ENCODE measurements around the gene PLA2G3. TPM values are rescaled to one million over a fixed set of nuclear protein-coding genes. Genes with fewer than 3 reads are reported as not detected.
"Not testable (repeated sequence)": the region's sequence is repeated elsewhere in the genome, so short reads cannot be mapped to it uniquely, and the experiment has no call there.

Gene PLA2G3
- total and polyA plus RNA-seq, 12 donors = 0.01 TPM; not detected in 11

GRCh38 chr22:31099386-31099785 lies 40.9 kb downstream of the PLA2G3 start:
- no peaks in the 10 kb centered on the region for H3K9me3 ChIP-seq
- no peak for ATAC-seq
- intact Hi-C loops (cut with DNase I) = loop anchor here in 3 of 10 donors (10.0 kb wide), 2 partner anchors 45 to 115 kb away; partner anchors contain the start of genes PLA2G3 (in 2 of the 3) and LIMK2 (in 1 of the 3)
- WGBS, 2 donors = 89 to 90% methylated on average over 6 of the region's 6 CpGs
- H3K4me1 ChIP-seq = peaks cover 0 to 73% (median 36%) of the 10 kb centered on the region in 9 donors
- TF ChIP-seq CTCF (IDR thresholded peaks at IDR 0.05) = no peak
- peaks cover 0 to 100% (median 90%) of the 10 kb centered on the region in 9 donors for H3K36me3 ChIP-seq
- H3K27ac ChIP-seq = peak overlapping the region in 4 of 10 donors; percentile 33 to 61 (median 51)
- no peak for DNase-seq
- no peaks in the 10 kb centered on the region for H3K27me3 ChIP-seq
- no peak overlapping the region for H3K4me3 ChIP-seq

GRCh38 chr22:31098632-31099110 lies 41.6 kb downstream of the PLA2G3 start:
- Histone ChIP-seq H3K27me3 (no peaks in the 10 kb centered on the region), H3K27ac (peak overlapping the region in 4 of 10 donors; percentile 33 to 61 (median 51)), H3K9me3 (no peaks in the 10 kb centered on the region), H3K36me3 (peaks cover 0 to 100% (median 93%) of the 10 kb centered on the region in 9 donors), H3K4me3 (no peak overlapping the region), H3K4me1 (peaks cover 0 to 81% (median 33%) of the 10 kb centered on the region in 9 donors)
- TF ChIP-seq CTCF (IDR thresholded peaks at IDR 0.05) = no peak
- DNase-seq (peak in 1 of 2 donors; percentile 58), ATAC-seq (peak in 5 of 8 donors; percentile 3 to 21 (median 13))
- intact Hi-C loops (cut with DNase I) = loop anchor here in 3 of 10 donors (10.0 kb wide), 2 partner anchors 46 to 116 kb away; partner anchors contain the start of genes PLA2G3 (in 2 of the 3) and LIMK2 (in 1 of the 3)
- 54 to 66% methylated on average over 35 to 36 of the region's 36 CpGs for WGBS, 2 donors

- DNase-seq = peak in 1 of 2 donors; percentile 17
- no peak for ATAC-seq
- Histone ChIP-seq H3K27me3 (no peaks in the 10 kb centered on the region), H3K9me3 (no peaks in the 10 kb centered on the region), H3K4me1 (peaks cover 0 to 82% (median 33%) of the 10 kb centered on the region in 9 donors), H3K4me3 (no peak overlapping the region), H3K36me3 (peaks cover 0 to 100% (median 95%) of the 10 kb centered on the region in 9 donors), H3K27ac (peak overlapping the region in 3 of 10 donors; percentile 19 to 50 (median 41))
- intact Hi-C loops (cut with DNase I) = loop anchor here in 3 of 10 donors (10.0 kb wide), 2 partner anchors 47 to 117 kb away; partner anchors contain the start of genes PLA2G3 (in 2 of the 3) and LIMK2 (in 1 of the 3)
- TF ChIP-seq CTCF (IDR thresholded peaks at IDR 0.05) = no peak
- 77 to 83% methylated on average over 10 of the region's 10 CpGs for WGBS, 2 donors
Observed at GRCh38 chr22:31097941-31098631, 42.2 kb downstream of the PLA2G3 start.

- H3K27me3 ChIP-seq, ATAC-seq, H3K4me3 ChIP-seq, DNase-seq, H3K9me3 ChIP-seq: not testable (repeated sequence)
- intact Hi-C loops (cut with DNase I) = loop anchor here in 3 of 10 donors (10.0 kb wide), 2 partner anchors 47 to 117 kb away; partner anchors contain the start of genes PLA2G3 (in 2 of the 3) and LIMK2 (in 1 of the 3)
- 84 to 96% methylated on average over 5 of the region's 5 CpGs for WGBS, 2 donors
- Histone ChIP-seq H3K27ac (peak overlapping the region in 2 of 10 donors; percentile 19 to 41), H3K4me1 (peaks cover 0 to 81% (median 33%) of the 10 kb centered on the region in 9 donors), H3K36me3 (peaks cover 0 to 100% (median 95%) of the 10 kb centered on the region in 9 donors)
Observed at GRCh38 chr22:31097539-31097938, 42.8 kb downstream of the PLA2G3 start.
